ENCODE results near the gene TSC22D1. TPM values are rescaled to one million over a fixed set of nuclear protein-coding genes. Genes with fewer than 3 reads are reported as not detected.

The TSC22D1 gene
- total RNA-seq, 1 donor from 2014 or later = 8.1 TPM

- intact Hi-C loops (cut with micrococcal nuclease) = no loop called here
These were observed 142.0 kb downstream of the TSC22D1 start for GRCh38 chr13:44433863-44434765.

GRCh38 chr13:44432650-44433049, 143.5 kb downstream of the TSC22D1 start:
- intact Hi-C loops (cut with micrococcal nuclease) = no loop called here

GRCh38 chr13:44431150-44431549, 145.0 kb downstream of the TSC22D1 start:
- intact Hi-C loops (cut with micrococcal nuclease) = no loop called here

- intact Hi-C loops (cut with micrococcal nuclease) = no loop called here
These were observed 146.8 kb downstream of the TSC22D1 start for GRCh38 chr13:44429311-44429710.

GRCh38 chr13:44426461-44426860, 149.7 kb downstream of the TSC22D1 start:
- intact Hi-C loops (cut with micrococcal nuclease) = no loop called here

- intact Hi-C loops (cut with micrococcal nuclease) = no loop called here
These were observed 150.4 kb downstream of the TSC22D1 start for GRCh38 chr13:44425815-44426078.

- intact Hi-C loops (cut with micrococcal nuclease) = no loop called here
These were observed 150.9 kb downstream of the TSC22D1 start for GRCh38 chr13:44425041-44425814.

GRCh38 chr13:44423824-44424223, 152.3 kb downstream of the TSC22D1 start:
- intact Hi-C loops (cut with micrococcal nuclease) = loop anchor here (2.0 kb wide), 1 partner anchor 47 kb away; no protein-coding TSS in a partner anchor

GRCh38 chr13:44422755-44423643, 153.1 kb downstream of the TSC22D1 start:
- intact Hi-C loops (cut with micrococcal nuclease) = loop anchor here (2.0 kb wide), 1 partner anchor 46 kb away; no protein-coding TSS in a partner anchor

GRCh38 chr13:44421853-44422525, 154.1 kb downstream of the TSC22D1 start:
- intact Hi-C loops (cut with micrococcal nuclease) = loop anchor here (2.0 kb wide), 1 partner anchor 45 kb away; no protein-coding TSS in a partner anchor

GRCh38 chr13:44420376-44421220, 155.5 kb downstream of the TSC22D1 start:
- intact Hi-C loops (cut with micrococcal nuclease) = no loop called here

- intact Hi-C loops (cut with micrococcal nuclease) = no loop called here
These were observed 158.3 kb downstream of the TSC22D1 start for GRCh38 chr13:44417876-44418275.

GRCh38 chr13:44417446-44417845, 158.7 kb downstream of the TSC22D1 start:
- intact Hi-C loops (cut with micrococcal nuclease) = no loop called here

GRCh38 chr13:44416744-44417143, 159.4 kb downstream of the TSC22D1 start:
- intact Hi-C loops (cut with micrococcal nuclease) = no loop called here

GRCh38 chr13:44416301-44416700, 159.8 kb downstream of the TSC22D1 start:
- intact Hi-C loops (cut with micrococcal nuclease) = no loop called here

- intact Hi-C loops (cut with micrococcal nuclease) = no loop called here
These were observed 160.3 kb downstream of the TSC22D1 start for GRCh38 chr13:44415815-44416214.

- intact Hi-C loops (cut with micrococcal nuclease) = no loop called here
These were observed 161.4 kb downstream of the TSC22D1 start for GRCh38 chr13:44414716-44415115.

GRCh38 chr13:44413095-44413494, 163.0 kb downstream of the TSC22D1 start:
- intact Hi-C loops (cut with micrococcal nuclease) = no loop called here

GRCh38 chr13:44412346-44412935, 163.7 kb downstream of the TSC22D1 start:
- intact Hi-C loops (cut with micrococcal nuclease) = no loop called here

Measured in T-helper 1 cell treated with Interleukin-12 subunit alpha and Interleukin-12 subunit beta and Interleukin-4 antibody, amounts not matched to agents 30 ng/mL and 1 ng/mL, for 36 hours (primary cell).